GM12873 (cell line): ENCODE results near the gene TRPV4.

Experiments used
- CTCF ChIP-seq: IDR thresholded peaks from 2 replicates; pipeline ENCODE4 v1.5.1; 2012; ENCODE audit warnings: low read depth, mild to moderate bottlenecking, moderate library complexity, low read length, control low read depth; ENCODE audit not compliant: insufficient read depth; ENCODE audit errors: missing control alignments

Gene TRPV4

GRCh38 chr12:109760930-109761921, 72.0 kb downstream of the TRPV4 start:
- no peak for TF ChIP-seq CTCF

- TF ChIP-seq CTCF, result no peak
Observed at GRCh38 chr12:109760031-109760929, 72.9 kb downstream of the TRPV4 start.

GRCh38 chr12:109759595-109759994, 73.6 kb downstream of the TRPV4 start:
- TF ChIP-seq CTCF, result no peak

- TF ChIP-seq CTCF, result no peak
Observed at GRCh38 chr12:109758426-109759420, 74.5 kb downstream of the TRPV4 start.

- no peak for TF ChIP-seq CTCF
Observed at GRCh38 chr12:109757671-109758265, 75.4 kb downstream of the TRPV4 start.

GRCh38 chr12:109756457-109756856, 76.7 kb downstream of the TRPV4 start:
- TF ChIP-seq CTCF, result no peak
